ENCODE measurements around the gene THRB.

THRB gene

DNA sequence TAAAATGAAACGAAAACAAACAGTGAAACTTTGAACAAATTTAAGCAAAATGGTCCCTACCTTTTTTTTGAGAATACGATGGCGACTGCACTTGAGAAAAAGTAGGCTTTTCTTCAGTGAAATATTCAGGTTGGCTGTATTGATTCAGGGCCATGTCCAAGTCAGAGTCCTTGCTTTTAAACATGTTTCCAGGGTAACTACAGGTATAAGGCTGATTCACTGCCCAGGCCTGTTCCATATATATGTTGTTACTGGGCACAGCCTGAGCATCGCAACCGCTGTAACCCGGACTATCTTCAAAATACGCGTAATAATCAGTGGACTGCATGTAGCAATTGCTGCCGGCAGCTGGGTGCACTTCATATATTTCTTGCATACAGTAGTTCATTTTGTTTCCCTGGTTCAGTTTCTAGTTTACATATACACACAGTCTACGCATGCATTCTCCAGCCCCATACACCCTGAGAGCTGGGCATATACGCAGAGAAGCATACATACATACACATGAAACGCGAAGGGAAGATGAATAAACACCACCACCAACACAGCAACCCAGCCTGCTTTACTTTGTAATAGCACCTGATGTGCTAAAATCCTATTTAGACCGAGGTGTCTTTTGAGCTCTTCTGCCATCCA, 329.6 kb downstream of the THRB start:
- no peak for DNase-seq

DNA sequence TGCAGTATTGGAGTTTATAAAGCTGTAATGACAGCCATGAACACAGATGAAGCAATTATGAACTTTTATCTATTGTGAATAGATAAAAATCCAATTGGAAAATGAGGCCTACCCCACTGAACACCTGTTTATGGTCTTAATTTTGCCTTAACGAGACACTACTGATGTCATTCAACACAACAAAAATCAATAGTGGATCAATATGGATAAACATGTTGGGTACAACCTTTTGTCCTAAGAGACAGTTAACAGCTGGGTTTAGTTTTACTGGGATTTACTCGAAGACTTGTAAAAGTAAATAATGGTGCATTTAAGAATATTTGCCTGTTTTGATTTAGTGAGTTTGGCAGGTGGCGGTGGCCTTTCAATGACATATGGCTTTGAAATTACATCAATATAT, 331.7 kb downstream of the THRB start:
- DNase-seq: no peak

DNA sequence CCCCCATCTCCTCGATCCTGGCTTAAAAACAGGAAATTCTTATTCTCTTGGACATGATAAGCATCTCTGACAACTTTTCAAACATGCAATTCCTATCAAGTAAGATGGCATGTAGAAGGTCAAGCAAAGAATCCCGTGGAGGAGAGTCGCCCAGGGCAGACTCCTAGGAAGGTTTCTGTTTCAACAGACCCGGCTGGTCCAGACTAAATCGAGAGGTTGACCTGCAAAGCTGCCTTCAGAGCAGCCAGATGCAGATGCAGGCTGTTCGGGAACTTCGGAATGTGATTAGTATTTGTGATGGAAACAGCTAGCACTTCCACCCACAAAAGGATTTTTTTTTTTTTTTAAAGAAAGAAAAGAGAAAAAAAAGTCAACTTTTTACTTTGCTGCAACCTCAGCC, 332.8 kb downstream of the THRB start:
- no peak for DNase-seq

DNA sequence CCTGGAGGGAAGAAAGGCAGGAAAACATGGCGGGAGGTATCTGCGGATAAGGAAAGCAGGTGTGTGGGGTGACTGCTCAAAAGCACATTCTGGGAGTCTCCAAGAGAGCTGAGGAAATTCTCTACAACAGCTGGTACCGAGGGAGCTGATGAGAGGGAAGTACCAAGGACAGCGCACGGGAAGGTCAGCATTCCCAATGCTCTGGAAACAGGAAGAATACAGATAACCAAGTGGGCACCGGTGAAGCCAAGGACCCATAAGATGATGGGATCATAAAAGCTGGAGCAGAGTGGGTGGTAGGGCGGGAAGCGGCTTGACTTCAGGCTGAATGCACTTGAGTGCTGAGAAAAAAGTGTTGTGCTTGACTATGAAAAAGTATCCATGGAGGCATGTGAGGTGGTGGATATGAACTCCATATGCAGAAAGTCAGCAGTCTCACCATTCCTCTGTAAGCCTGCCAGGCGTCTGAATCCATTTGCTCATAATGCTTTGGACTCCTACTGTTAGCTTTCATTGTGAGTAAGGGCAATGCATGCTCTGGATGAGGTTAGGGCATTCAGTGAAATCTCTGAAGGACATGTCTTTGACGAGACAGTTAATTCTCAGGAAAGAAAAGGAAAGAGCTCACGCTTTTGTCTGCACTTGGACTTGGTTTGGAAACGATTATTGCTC, 334.1 kb downstream of the THRB start:
- DNase-seq: no peak

DNA sequence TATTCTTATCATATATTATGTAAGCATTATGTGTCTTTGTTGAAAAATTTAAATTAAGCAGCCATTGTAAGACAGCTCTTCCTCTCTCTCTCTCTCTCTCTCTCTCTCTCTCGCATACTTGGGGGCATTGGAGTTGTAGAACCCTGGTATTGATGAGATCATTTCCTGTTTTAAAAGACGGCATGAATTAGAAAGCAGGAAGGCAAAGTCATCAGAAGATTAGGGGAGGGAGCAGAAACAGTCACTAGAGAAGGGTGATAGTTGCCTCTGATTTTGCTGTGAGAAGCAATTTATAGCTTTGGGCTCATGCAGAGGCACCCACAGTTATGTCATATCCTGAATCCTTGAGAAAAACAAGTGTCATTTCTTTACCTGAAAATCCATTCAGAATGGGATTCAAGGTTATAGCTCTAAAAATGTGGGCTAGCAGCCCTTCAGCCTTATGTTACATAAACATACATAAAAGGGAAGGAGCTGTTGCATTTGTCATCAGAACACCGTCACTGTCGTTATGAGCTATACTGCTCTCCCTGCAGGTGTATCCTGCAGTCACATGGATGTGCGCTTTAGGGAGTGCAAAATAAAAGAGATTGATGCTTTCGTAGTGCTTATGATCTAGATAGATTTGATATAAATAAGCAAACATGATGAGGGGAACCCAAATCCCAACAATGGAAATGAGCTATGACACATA, 335.7 kb downstream of the THRB start:
- no peak for DNase-seq

DNA sequence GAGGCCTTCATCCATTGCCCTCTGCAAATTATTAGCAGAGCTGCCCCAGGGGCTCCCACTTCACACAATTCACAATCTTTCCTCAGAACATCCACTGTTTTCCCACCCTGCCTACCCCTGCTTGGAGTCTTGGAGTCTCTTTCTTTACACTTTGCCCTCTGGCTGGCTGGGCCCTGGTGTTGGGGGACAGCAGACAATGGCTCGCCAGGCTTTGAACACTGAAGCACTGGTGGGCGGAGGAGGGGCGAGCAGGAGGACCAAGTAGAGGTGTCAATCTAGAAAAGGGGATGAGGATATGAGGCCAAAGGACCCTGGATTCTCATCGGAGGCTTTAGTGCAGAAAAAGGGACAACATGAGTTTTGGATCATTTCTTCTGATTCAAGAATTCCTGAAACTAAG, 337.5 kb downstream of the THRB start:
- no peak for DNase-seq

DNA sequence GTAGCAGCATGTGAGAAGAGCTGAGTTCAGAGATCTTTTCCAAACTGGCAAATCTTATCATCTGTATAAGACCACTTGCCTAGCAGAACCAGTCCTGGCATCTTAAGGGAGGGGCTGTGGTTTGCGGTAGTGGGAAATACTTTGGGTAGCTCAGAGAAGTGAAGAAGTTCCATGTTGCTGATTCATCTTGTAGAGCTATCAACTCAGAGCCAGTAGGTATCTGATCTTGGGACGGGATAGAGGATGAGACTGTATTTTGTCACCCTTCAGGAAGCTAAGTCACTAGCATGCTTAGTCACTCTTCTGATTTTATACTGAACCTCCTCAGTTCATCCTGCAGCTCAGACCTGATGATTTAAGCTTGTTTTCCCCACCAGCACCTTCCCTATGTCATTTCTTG, 338.2 kb downstream of the THRB start:
- DNase-seq: no peak

DNA sequence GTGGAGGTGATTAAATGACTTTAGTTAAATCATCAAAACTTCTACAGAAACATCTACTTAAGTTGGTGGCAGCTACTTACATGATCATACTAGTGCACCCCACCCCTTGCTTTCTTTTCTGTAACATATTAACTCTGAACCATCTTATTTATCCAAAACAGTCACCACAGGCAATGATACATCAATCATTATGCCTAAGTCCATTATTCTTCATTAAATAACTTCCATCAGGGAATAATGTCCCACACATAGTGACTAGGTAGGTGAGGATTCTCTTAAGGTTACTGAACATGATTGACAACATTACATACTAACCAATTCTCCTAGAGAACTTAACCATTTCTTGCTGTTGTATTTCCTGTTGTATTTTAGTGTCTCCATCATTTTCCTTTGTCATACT, 339.4 kb downstream of the THRB start:
- DNase-seq: no peak

DNA sequence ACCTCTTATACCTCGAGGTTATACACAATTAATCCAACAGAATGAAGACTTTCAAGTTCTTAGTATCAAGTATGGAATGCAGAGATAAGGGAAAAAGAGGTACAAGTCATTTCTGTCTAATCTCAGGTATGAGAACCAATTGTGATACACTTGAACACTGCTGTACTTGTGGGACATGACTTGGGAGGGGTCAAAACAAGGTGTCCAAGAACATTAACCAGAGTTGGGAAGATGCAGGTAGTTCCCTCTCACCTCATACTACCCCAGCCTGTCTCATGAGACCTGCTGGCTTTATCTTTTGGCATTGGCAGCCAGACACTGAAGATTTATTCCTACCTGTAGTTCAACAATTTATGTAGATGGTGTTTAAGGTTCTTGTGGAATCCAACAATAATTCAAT, 339.9 kb downstream of the THRB start:
- no peak for DNase-seq

DNA sequence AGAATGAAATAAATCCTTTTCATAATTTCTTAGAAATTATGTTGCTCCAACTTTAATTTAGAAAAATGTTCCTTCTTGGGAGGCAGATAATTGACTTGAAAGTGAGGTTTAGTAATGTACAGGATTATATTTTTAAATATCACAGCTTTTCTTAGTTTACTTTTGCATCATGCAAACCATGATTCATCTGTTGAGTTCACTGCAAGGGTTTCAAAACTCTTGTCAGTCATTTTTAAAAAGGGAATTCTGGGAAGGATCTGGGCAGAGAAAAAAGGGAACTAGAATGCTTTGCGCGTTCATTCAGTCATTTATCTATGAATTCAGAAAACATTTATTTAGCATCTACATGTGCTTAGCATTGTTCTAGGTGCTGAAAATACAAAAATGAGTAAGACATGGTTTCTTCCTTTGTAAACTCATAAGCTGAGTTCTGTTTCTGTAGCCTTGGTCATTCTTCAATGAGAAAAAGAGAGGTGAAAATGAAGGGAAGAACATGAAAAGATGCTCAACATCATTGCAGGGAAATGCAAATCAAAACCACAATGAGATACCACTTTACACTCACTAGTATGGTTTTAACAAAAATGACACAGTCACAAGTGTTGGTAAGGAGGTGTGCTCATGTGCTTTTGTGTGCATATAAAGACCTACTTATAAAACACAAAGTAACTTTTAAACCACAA, 340.5 kb downstream of the THRB start:
- DNase-seq: no peak

DNA sequence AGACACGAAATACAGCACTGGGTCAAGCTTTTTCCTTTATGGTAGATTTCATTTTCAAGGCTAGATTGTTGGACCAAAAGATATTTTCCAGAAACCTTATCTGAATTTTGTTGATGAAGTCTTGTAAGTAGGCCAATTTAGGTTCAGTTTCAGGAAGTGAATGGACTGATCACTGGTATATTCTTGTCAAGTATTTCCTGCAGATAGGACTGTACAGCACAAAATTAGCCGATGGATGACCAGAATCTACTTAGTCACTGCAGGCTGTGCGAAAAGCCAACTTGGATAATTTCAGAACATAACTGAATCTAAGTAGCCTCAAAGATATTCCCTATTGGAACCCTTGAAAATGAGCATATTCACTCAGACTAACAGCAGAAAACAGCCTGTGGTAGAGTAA, 343.1 kb downstream of the THRB start:
- no peak for DNase-seq

DNA sequence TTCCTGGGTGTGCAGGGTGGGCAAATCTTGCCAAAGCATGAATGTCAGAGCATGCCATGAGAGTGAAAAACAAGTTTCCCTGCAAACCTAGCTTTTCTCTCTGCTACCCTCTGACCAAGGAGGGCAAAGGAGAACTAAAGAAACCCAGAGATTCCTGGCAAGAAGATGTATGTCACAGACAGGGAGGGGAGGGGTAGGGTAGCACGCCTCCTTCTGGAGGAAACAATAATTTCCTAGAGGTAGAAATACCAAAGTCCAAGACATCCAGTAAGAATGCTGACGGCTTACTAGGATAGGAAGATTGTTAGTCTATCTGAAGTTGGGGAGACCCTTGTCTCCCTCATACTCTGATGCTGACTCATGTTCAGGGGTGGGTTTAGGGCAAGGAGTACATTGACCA, 345.6 kb downstream of the THRB start:
- DNase-seq: no peak

DNA sequence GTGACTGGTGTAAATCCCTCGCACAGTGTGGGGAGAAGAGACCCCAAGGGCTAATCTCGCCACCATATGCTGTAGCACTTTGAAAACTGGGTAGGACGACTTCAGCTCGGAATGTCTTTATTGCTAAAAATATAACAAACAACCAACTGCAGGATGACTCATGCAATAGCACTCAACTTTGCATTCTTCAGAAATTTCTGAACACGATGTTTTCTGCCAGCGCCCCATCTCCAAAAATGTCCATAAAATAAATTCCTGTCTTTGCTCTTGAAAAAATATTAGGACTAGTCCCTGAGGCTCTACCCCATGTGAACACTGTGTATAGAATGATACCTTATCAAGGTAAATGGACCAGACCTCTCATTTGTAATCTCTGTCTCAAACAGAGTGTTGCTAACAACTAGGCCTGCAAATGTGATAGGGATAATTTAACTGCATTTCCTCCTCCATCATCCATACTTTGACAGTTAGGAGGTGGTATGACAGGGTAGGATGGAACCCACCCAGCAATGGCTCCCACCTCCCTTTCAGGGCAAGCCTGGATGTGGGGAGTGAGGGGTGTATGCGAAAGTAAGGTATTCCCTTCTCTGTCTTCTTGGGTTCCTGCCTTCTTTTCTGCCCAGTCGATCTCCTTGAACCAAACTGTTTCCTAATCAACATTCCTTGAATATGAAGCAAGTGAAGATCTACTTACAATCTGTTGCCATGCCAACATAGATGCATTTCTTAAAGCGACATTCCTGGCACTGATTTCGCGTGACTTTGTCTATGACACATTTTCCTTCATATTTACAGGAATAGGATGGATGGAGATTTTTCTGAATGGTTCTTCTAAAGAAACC, 348.4 kb downstream of the THRB start:
- no peak for DNase-seq

DNA sequence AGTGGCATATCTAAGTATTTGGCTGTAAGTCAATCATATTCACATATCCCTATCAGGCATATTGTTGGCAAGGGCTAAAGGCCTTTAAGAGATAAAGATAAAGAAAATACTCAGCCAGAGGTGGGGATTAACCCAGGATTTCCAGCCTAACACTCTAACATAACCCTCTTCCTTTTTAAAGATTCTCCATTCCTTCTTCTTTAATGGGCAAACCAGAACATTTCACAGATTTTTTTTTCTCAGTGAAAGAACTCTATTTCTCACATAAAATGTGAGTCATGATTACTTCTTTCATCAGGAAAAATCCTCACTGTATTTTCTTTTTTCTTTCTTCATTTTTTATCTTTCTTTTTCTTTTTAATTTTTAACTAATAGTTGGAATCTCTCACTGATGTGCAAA, 349.2 kb downstream of the THRB start:
- DNase-seq: no peak

DNA sequence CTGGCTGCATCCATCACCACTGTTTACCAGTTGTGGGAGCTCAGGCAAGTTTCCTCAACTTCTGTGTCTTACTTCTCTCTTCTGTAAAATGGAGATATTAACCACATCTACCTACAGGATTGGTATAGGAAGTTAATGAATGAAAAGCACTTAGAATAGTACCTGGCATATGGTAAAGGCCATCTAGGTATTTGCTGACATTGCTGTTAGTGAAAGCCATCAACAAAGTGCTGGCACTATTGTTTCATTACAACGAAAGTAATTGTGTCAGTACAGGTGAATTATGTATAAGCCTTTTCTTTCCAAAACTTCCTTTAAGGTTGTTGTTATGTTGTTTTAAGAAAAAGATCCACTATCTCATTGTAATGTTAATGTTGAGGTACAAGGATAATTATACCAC, 352.5 kb downstream of the THRB start:
- DNase-seq: peak; percentile 13

DNA sequence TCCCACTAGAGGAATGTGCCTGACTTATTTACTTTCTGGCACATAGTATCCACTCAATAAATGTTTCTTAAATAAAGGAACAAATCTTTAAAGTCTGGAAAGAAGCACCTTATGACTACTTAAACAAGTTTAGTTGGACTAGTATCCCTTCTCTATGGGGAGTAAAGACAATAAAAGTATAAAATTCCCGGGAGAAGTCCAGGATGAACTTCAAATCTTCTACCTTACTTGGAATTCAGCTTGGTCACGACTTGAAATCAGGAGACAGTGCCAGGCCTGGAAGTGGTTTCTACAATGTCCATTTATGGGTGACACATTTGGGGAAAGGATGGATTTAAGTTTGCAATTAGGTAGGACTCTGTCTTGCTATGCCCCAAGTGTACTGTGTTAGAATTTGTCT, 353.1 kb downstream of the THRB start:
- DNase-seq: no peak

DNA sequence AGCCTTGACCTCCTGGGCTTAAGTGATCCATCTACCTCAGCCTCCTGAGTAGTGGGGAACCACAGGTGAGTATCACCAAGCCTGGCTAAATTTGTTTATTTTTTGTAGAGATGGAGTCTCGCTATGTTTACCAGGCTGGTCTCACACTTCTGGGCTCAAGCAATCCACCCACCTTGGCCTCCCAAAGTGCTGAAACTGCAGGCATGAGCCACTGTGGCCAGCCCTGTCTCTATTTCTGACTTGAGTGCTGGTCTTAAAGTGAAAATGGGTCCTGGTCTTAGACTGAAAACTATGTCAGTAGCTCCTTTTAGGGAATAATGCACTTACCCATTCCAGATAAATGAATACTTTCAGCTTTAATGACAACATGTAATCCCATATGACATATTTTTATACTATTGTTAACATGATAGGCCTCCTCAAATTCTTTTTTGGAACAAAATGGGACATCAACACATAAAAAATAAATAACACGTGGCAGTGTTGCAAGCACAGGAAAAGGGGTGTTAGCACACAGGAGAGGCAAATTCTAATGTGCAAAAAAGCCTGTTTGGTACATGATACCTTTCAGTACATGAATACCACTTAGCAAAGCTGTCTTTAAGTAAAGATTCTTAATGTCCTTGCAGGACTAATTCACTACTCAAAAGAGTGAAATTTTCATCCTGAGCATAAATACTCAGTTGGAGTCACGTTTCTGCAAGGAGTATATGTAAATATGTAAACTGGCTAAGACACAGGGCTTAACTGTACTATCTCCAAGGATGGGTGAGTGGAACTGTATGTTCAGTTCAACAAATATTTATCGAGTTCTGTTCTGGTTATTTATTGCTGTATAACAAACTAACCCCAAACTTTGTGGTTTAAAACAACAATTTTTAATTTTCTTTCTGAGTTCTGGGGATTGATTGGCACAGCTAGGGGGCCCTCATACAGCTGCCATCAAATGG, 354.9 kb downstream of the THRB start:
- DNase-seq: no peak

DNA sequence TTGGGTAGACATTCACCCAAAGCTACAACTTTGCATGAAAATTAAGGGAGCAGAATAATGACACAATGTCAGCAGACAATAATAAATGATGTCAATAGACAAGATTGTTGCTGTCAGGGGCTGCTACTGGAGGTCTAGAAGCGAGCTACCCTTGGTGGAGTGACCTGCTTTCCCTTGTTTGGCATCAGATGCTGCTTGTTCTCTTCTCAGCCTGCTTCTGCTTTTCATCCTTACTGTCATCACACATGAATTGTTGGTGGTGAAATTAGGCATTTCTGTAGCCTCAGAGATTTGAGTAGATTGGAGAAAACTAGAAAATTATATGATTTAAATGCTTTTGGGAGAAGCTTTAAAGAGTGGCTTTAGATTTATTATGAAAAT, 355.8 kb downstream of the THRB start:
- DNase-seq: no peak

DNA sequence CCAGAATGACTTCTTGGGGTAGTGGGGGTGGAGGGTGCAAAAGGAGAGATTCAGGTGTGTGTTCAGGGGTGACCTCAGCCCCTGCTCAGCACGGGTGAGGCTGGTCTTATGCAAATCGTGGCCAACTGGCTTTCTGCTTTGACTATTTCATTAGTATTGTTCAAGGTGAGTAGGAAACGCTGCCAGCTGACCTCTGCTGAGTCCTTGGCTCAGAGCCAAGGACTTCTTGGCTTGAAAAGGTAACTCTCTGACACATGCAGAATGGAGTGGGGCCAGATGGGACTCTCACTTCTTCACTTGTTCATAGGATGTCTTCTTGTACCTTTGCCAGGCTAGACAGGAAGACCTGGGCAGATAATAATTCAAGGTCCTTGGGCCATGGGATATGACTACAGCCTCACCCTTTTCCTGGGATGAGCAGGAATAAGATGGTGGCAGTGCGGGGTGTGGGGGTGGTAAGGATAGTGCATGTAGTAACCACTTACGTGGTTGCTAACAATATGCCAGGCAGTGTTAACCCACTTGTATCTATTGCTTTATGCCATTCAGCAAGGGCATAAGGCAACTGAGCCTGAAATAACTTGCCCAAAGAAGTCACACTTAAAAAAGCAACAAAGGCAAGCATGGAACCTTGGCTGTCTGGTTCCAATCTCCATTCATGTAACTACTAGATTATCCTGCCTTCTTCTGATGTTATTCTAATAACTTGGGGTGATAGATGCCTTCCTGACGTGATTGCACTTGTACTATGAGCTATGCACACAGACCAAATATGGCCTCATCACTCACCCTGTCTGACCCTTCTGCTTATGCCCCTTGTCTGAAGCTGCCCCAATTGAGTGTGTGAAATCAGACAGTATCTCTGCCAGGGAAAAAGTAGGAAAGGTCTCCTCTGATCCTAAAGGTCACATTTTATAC, 356.4 kb downstream of the THRB start:
- DNase-seq: peak; percentile 90

DNA sequence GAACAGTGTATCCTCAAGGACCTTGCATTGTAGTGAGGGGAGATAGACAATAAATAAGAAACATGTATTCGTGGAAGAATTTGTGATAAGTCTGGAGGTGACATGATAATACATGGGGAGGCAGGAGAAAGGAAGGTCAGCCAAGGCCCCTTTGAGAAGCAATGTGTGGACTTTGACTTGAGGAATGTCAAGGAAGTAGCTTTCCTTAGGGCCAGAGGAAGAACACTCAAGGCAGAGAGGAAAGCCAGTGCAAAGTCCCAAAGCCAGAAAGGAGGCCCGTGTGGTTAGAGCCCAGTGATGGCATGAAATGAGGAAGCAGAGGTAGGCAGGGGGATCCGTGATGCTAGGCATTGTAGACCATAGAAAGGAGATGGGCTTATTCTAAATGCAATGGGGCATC, 357.3 kb downstream of the THRB start:
- no peak for DNase-seq

Measured in RPMI8226 (cell line).